IPS-20b (cell line): ENCODE results near the gene SSBP3.
A peak's percentile ranks its signal among the peaks of the same experiment; 100 is the strongest.

Experiments used
- H3K27ac ChIP-seq: one replicate; pipeline ENCODE4 v1.5.1; 2013; ENCODE audit warnings: low read length
- H3K27me3 ChIP-seq: 2 replicates; pipeline ENCODE4 v1.6.1; 2013; ENCODE audit warnings: mild to moderate bottlenecking, low read length, inconsistent platforms; ENCODE audit not compliant: insufficient read depth
- H3K36me3 ChIP-seq: 2 replicates; pipeline ENCODE4 v1.6.1; 2013; ENCODE audit warnings: low read depth, mild to moderate bottlenecking, inconsistent platforms, low read length, moderate library complexity; ENCODE audit not compliant: insufficient read depth
- H3K4me1 ChIP-seq: 2 replicates; pipeline ENCODE4 v1.6.1; 2013; ENCODE audit warnings: mild to moderate bottlenecking, control low read depth, inconsistent platforms, low read length, moderate library complexity; ENCODE audit not compliant: insufficient read depth
- H3K4me3 ChIP-seq: 2 replicates; pipeline ENCODE4 v1.5.1; 2013; ENCODE audit warnings: mild to moderate bottlenecking, low read length, inconsistent platforms
- H3K9ac ChIP-seq: 2 replicates; pipeline ENCODE4 v1.6.1; 2013; ENCODE audit warnings: low read depth, mild to moderate bottlenecking, inconsistent platforms, low read length, moderate library complexity
- H3K9me3 ChIP-seq: 2 replicates; pipeline ENCODE4 v1.6.1; 2013; ENCODE audit warnings: mild to moderate bottlenecking, low read depth, low read length, inconsistent platforms; ENCODE audit not compliant: insufficient read depth

The SSBP3 gene

DNA sequence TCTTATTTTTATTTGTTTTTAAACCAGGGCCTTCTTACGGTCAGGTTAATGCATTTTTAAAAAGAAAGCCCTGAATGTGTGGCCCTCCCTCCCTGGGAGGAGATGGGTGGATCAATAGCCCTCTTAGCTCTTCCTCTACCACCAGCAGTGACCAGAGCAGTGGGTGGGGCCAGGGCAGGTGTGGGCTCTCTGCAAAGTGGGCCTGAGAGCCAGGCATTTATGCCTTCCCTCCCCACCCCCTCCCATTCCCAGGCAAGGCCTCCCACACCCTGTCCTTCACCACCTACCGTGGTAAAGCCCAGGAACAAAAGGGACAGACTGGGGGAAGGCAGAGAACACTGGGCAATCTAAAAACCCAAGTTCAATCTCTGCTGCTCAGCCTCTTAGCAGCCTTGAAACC lies 63.9 kb downstream of the SSBP3 start:
- Histone ChIP-seq H3K27me3 (no peaks in the 10 kb centered on the region), H3K9me3 (no peaks in the 10 kb centered on the region), H3K4me1 (peaks cover 32% of the 10 kb centered on the region; the same call in 1 of the 2 replicates), H3K4me3 (peak overlapping the region; percentile 28; the same call in 1 of the 2 replicates), H3K36me3 (peaks cover 23% of the 10 kb centered on the region), H3K27ac (peak overlapping the region; percentile 9), H3K9ac (peak overlapping the region; percentile 53; the same call in 1 of the 2 replicates)

DNA sequence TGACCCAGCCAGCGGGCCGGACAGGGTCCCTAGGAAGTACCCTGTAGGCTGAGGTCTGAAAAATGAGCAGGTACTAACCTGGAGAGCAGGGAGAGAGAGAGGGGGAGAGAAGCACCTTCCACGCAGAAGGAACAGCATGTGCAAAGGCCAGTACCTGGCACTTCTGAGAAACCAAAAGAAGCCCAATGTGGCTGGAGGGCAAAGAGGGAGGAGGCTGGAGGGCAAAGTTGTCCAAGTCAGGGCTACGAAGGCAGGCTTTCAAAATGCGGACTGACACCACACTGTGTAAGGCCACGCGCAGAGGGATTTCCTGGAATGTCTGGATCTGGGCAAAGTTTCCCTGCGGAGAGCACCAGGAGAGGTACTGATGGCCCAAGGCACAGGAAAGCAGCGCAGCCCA lies 64.4 kb downstream of the SSBP3 start:
- Histone ChIP-seq H3K4me1 (peaks cover 32% of the 10 kb centered on the region; the same call in 1 of the 2 replicates), H3K4me3 (no peak overlapping the region), H3K9ac (no peak overlapping the region)

DNA sequence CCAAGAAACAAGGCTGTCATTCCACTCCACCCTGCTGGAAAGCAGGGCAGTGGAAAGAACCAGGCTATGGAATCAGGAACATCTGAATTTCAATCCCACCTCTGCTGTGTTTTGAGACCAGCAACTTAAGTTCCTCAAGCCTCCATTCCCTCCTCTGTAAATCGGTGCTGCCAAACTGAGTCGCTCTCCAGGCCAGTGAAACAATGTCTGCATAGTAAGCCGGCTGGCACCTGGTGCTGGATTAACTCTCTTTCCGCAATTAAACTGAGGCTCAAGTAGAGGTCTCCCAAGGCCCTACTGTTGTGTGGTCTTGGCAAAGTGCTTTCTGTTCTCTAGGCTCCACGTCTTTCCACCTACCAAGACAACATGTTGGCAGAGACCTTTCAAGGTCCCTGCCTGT lies 65.3 kb downstream of the SSBP3 start:
- Histone ChIP-seq H3K36me3 (peaks cover 23% of the 10 kb centered on the region), H3K27ac (no peak overlapping the region), H3K4me1 (peaks cover 41% of the 10 kb centered on the region), H3K9ac (no peak overlapping the region), H3K9me3 (no peaks in the 10 kb centered on the region), H3K4me3 (no peak overlapping the region), H3K27me3 (no peaks in the 10 kb centered on the region)

More for the DNA sequence above, 64.4 kb downstream of the SSBP3 start:
- peaks cover 23% of the 10 kb centered on the region for H3K36me3 ChIP-seq
- no peaks in the 10 kb centered on the region for H3K9me3 ChIP-seq
- no peak overlapping the region for H3K27ac ChIP-seq
- no peaks in the 10 kb centered on the region for H3K27me3 ChIP-seq

DNA sequence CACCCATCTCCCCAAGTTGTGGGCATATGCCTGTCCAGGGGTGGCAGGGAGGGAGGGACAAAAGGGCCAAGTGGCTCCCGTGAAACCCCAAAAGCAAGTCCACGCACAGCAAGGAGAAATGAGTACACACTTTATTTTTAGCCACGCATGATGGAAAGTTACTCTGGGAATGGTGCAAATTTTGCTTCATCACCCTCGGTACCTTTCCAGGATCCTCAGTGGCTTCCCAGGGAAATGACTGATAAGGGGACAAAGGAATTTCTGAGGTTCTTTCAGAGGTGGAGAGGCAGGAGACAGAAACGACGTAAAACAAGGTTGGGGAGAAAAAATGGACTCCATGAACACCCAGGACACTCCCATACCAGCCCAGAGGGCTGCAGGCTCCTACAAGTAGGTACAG lies 65.8 kb downstream of the SSBP3 start:
- Histone ChIP-seq H3K36me3 (peaks cover 23% of the 10 kb centered on the region), H3K27me3 (no peaks in the 10 kb centered on the region), H3K9me3 (no peaks in the 10 kb centered on the region), H3K9ac (no peak overlapping the region), H3K27ac (no peak overlapping the region), H3K4me3 (no peak overlapping the region), H3K4me1 (peaks cover 42% of the 10 kb centered on the region)

DNA sequence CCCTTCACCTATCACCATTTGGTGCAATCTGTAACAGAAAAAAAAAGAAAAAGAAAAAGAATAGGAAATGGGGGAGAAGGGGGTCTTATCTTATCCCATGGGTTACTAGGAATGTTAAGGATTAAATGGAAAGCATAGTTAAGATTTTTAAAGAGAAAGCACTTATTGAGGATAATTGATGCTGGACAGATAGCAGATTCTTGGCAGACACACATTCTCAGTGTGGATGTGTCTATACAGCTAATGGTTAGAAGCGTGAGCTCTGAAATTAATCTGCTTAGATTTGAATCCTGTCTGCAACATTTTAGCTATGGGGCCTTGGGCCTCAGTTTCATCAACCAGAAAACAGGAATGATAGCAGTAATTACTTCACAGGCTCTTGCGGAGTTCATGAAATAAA lies 67.1 kb downstream of the SSBP3 start:
- H3K27ac ChIP-seq: no peak overlapping the region
- no peak overlapping the region for H3K9ac ChIP-seq
- H3K36me3 ChIP-seq: peaks cover 16% of the 10 kb centered on the region
- no peak overlapping the region for H3K4me3 ChIP-seq
- H3K27me3 ChIP-seq: no peaks in the 10 kb centered on the region
- no peaks in the 10 kb centered on the region for H3K9me3 ChIP-seq
- H3K4me1 ChIP-seq: peaks cover 35% of the 10 kb centered on the region

DNA sequence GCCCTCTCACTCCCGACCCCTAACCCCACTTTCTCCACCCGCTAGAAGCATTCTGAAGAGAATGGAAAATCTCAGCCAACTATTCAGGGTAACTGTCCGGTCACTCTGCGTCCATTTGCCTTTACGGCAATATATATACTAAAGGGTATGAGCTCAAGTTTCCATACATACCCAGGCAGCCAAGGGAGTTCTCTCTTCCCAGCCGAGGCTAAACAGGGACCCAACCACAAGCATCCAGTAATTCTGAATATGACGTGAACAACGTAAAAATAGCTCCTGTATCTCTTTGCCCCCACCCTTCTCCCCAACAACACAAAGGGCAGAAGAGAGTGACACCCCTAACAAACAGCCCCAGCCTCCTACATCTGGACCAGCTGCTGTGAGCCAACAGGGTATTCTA lies 67.7 kb downstream of the SSBP3 start:
- Histone ChIP-seq H3K4me3 (no peak overlapping the region), H3K9ac (no peak overlapping the region), H3K36me3 (0 out of 2 replicates have a peak, but pooled peaks cover 10% of the 10 kb centered on the region), H3K27me3 (no peaks in the 10 kb centered on the region), H3K4me1 (peaks cover 34% of the 10 kb centered on the region), H3K9me3 (no peaks in the 10 kb centered on the region), H3K27ac (no peak overlapping the region)

DNA sequence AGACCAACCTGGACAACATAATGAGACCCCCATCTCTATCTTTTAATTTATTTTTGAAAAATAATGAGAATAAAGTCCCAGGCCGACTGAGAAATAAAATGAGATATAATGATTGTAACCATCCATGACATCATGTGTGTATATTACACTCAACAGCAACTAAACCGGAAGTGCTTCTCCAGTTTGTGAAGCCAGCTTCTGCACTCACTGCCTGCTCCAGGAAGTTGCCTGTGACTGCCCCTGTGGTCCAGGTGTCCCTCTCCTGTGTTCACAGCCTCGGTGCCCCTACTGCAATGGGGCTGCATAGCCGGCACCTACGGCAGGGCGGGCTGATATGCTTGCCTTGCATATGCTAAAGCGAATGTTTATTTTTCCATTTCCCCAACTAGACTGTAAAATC lies 68.3 kb downstream of the SSBP3 start:
- no peak overlapping the region for H3K4me3 ChIP-seq
- H3K27ac ChIP-seq: no peak overlapping the region
- H3K9me3 ChIP-seq: no peaks in the 10 kb centered on the region
- peaks cover 35% of the 10 kb centered on the region for H3K4me1 ChIP-seq
- H3K36me3 ChIP-seq: 0 out of 2 replicates have a peak, but pooled peaks cover 7% of the 10 kb centered on the region
- no peak overlapping the region for H3K9ac ChIP-seq
- no peaks in the 10 kb centered on the region for H3K27me3 ChIP-seq

DNA sequence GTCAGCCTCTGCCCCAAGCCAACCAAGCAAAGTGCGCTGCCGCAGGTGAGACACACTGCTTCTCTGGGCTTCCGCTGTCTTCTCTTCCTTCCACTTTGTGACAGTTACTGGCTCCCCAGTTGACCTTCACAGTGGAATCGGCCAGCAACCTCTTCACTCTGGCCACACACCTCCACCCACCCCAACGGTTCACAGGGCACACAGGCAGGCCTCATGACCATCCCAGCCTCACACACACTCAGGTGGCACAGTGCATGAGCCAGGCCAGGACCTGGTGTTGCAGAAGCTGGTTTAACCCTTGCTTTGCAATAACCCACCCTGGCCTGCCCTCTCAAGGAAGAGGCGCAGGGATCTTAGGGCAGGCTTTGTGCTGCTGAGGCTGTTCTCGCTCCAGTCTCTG lies 69.2 kb downstream of the SSBP3 start:
- Histone ChIP-seq H3K4me1 (peaks cover 36% of the 10 kb centered on the region), H3K9me3 (no peaks in the 10 kb centered on the region), H3K27ac (no peak overlapping the region), H3K9ac (no peak overlapping the region), H3K27me3 (no peaks in the 10 kb centered on the region), H3K4me3 (no peak overlapping the region), H3K36me3 (0 out of 2 replicates have a peak, but pooled peaks cover 7% of the 10 kb centered on the region)

DNA sequence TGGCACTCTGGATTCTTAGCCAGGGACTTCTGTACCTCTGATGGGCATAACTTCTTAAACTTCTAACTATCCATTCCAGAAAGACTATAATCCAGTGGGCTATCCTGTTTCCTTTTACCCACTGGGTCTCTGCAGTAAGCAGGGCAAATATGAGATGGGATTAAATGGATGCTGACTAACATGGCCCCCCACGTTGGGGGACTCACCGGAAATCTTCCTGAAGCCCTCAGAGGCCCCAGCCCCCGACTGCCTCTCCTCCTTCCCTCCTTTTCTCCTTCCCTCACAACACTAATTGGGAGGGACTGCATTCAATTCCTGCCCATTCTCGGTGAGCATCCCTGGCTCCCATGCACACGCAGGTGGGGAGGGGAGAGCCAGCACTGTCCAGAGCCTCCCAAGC lies 70.1 kb downstream of the SSBP3 start:
- Histone ChIP-seq H3K4me1 (peaks cover 35% of the 10 kb centered on the region), H3K9me3 (no peaks in the 10 kb centered on the region), H3K27me3 (no peaks in the 10 kb centered on the region), H3K4me3 (no peak overlapping the region), H3K36me3 (0 out of 2 replicates have a peak, but pooled peaks cover 7% of the 10 kb centered on the region), H3K27ac (no peak overlapping the region), H3K9ac (no peak overlapping the region)

DNA sequence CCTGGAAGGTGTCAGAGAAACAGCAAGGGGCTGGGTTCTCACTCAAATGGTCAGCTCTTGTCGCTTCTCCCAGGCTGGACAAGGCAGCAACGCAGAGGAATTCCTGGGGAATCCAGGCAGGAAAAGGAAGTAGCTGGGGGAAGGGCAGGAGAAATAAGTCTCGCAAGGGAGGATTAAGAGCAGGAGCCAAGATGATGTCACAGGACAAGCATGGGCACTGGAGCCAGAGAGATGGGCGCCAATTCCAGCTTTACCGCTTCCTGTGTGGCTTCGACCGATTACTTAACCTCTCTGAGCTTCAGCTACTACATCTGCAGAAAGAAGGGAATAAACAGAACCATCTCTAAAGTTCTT lies 70.5 kb downstream of the SSBP3 start:
- H3K27ac ChIP-seq: no peak overlapping the region
- H3K4me1 ChIP-seq: peaks cover 33% of the 10 kb centered on the region

DNA sequence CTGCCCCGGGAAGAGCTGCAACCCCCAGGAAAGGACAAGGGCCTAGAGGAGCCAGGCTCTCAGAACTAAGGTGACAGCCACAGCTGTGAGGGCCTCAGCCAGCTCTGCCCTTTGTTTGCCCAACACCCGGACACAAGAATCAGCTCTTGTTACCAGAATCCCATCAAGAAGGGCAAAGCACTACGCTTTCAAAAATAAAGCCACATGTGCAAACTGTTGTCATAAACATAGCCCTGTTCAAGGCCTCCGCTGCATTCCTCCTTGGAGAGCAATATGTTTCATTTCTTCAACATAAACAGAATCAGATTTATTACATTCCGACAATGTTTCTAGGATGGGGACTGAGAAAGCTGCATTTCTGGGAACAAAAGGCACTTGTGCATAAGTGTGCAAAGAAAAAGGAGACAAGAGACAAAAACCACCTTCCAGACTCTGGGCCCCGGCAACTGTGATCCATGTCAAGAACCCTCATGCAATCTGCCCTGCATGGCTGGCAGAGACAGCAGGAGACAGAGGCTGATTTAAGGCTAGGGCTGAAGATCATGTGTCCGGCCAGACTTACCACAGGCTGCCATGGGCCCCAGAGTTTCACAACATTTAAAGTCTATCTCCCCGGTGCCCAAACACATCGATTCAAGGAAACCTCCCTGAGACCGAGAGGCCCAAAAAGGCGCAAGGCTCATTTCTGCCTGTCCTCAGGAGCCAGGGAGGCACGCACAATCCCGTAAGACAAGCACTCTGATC lies 71.0 kb downstream of the SSBP3 start:
- no peaks in the 10 kb centered on the region for H3K36me3 ChIP-seq
- H3K9me3 ChIP-seq: no peaks in the 10 kb centered on the region
- H3K27ac ChIP-seq: no peak overlapping the region
- H3K4me3 ChIP-seq: no peak overlapping the region
- no peaks in the 10 kb centered on the region for H3K27me3 ChIP-seq
- H3K4me1 ChIP-seq: peaks cover 36% of the 10 kb centered on the region
- no peak overlapping the region for H3K9ac ChIP-seq

More for the DNA sequence above, 70.5 kb downstream of the SSBP3 start:
- Histone ChIP-seq H3K36me3 (0 out of 2 replicates have a peak, but pooled peaks cover 3% of the 10 kb centered on the region), H3K27me3 (no peaks in the 10 kb centered on the region), H3K9me3 (no peaks in the 10 kb centered on the region), H3K4me3 (no peak overlapping the region), H3K9ac (no peak overlapping the region)

DNA sequence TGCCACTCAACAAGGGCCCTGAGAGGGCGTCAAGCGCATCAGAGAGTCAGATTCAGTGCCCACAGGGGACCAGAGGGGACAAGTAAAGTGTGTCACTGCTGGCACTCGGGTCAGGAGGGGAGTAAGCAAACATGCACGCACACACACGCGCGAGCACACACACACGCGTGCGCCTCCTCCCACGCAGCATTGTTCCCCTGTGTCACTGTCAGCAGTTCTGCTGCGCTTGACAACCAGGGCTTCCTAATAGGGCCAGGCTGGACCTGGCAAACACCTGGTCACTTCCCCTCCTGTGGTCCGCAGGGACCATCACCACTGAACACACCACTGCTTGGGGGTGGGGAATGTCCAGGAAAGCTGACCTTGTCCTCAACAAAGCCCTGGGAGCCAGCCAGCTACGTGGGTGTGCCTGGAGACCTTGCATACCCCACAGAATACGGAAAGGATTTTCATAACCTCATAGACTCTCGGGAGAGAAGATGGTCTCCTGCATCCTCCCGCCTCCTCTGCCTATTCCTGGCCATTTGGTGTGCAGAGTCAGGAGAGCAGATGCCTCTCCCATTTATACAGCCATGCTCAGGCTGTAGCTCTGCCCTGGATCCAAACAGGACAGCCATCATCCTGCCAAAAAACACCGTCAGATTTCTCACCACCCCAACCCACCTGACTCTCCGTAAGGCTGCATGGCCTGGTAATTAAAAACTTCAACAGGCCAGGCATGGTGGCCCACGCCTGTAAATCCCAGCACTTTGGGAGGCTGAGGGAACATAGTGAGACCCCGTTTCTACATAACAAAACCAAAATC lies 73.2 kb downstream of the SSBP3 start:
- Histone ChIP-seq H3K27ac (no peak overlapping the region), H3K4me1 (peaks cover 58% of the 10 kb centered on the region), H3K9me3 (no peaks in the 10 kb centered on the region), H3K27me3 (no peaks in the 10 kb centered on the region), H3K9ac (no peak overlapping the region), H3K36me3 (no peaks in the 10 kb centered on the region), H3K4me3 (no peak overlapping the region)
